ENCODE measurements around the gene NFKB1. TPM values are rescaled to one million over a fixed set of nuclear protein-coding genes. Genes with fewer than 3 reads are reported as not detected.

Gene NFKB1
- total RNA-seq, 4 donors from 2014 or later: 37.9 to 45.5 (median 43.4) TPM

DNA sequence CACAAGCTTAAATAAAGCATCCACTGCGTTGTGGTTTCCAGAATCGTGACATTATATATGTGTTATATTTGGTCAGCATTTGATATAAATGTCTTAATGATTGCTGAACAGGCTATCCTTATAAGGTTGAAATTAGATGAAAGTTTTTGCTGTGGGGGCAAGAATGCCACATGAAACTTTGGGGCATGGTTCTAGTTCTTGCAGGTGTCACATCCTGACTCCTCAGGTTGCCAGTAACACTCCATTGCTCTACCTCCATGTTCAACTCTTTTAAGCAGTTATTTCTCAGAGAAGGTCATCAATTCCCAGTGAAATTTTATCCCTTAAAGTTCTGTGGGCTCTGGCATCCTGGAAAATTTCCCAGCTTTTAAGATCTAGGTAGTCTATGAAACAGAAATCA lies 33.7 kb downstream of the NFKB1 start:
- WGBS, 2 donors: 84 to 88% methylated on average over 2 of the region's 2 CpGs
- DNase-seq (ENCODE audit: low spot score in 2 of 2): no peak
- TF ChIP-seq, protein P1, sequence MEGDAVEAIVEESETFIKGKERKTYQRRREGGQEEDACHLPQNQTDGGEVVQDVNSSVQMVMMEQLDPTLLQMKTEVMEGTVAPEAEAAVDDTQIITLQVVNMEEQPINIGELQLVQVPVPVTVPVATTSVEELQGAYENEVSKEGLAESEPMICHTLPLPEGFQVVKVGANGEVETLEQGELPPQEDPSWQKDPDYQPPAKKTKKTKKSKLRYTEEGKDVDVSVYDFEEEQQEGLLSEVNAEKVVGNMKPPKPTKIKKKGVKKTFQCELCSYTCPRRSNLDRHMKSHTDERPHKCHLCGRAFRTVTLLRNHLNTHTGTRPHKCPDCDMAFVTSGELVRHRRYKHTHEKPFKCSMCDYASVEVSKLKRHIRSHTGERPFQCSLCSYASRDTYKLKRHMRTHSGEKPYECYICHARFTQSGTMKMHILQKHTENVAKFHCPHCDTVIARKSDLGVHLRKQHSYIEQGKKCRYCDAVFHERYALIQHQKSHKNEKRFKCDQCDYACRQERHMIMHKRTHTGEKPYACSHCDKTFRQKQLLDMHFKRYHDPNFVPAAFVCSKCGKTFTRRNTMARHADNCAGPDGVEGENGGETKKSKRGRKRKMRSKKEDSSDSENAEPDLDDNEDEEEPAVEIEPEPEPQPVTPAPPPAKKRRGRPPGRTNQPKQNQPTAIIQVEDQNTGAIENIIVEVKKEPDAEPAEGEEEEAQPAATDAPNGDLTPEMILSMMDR (IDR thresholded peaks at IDR 0.05): no peak
- TF ChIP-seq POLR2A (IDR thresholded peaks at IDR 0.05): no peak
- intact Hi-C loops (cut with DNase I; ENCODE audit: low total_unique reads): no loop called here
- no peak overlapping the region for H3K4me3 ChIP-seq (ENCODE audit: low read depth, poor library complexity, severe bottlenecking)

DNA sequence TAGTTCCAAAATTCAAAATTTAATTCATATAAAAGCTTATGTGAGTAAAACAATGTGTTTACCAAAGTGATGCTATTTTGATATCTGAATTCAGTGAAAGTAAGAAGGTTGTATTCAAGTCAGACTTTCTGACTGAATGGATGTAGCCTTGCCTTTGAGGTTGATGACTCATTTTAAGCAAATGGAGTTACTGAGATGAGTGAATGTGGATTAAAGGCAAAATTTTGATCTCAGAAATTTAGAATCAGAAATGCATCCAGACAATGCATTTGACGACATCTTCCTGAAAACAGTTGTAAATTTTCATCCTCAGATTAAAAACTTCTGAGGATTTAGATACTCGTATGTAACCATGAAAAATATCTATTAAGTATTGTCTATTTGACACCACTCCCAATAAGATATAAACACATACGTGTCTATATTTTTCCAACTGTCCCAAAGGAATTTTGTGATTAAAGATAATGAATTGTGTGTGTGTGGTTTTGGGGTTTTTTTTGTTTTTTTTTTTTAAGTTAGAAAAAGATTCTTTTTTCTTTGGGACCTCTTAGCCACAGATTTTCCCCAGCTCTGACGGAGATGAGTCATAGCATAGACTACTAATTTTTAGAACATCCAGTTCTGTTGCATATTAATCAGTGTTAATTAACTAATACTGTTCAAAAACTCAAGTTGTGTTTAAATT lies 34.4 kb downstream of the NFKB1 start:
- H3K4me3 ChIP-seq (ENCODE audit: low read depth, poor library complexity, severe bottlenecking): no peak overlapping the region
- no peak for TF ChIP-seq POLR2A (IDR thresholded peaks at IDR 0.05)
- TF ChIP-seq, protein P1 (IDR thresholded peaks at IDR 0.05): no peak
- DNase-seq (ENCODE audit: low spot score in 2 of 2): no peak
- WGBS, 2 donors: 69% methylated on average over 4 of the region's 4 CpGs
- intact Hi-C loops (cut with DNase I; ENCODE audit: low total_unique reads): no loop called here

DNA sequence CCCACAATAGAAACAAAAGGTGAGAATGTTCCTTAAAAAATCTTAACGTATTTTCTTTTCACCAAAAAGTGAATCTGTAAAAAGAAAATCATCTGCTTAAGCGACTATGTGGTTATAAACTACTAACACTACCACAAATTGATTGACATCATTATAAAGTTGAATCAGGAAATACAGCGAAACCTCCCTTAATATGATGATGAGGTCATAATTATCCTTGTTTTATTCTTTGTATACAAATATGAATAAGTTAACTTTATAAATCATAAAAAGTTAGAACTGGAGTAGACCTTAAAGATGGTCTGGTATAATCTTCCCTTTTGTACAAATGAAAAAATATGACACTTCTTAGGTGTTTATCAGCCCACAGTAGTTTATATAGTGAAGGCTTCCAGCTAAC lies 35.6 kb downstream of the NFKB1 start:
- 84 to 85% methylated on average over 3 of the region's 3 CpGs for WGBS, 2 donors
- intact Hi-C loops (cut with DNase I; ENCODE audit: low total_unique reads): no loop called here
- DNase-seq (ENCODE audit: low spot score in 2 of 2): no peak
- TF ChIP-seq, protein P1 (IDR thresholded peaks at IDR 0.05): no peak
- no peak for TF ChIP-seq POLR2A (IDR thresholded peaks at IDR 0.05)
- H3K4me3 ChIP-seq (ENCODE audit: low read depth, poor library complexity, severe bottlenecking): no peak overlapping the region

DNA sequence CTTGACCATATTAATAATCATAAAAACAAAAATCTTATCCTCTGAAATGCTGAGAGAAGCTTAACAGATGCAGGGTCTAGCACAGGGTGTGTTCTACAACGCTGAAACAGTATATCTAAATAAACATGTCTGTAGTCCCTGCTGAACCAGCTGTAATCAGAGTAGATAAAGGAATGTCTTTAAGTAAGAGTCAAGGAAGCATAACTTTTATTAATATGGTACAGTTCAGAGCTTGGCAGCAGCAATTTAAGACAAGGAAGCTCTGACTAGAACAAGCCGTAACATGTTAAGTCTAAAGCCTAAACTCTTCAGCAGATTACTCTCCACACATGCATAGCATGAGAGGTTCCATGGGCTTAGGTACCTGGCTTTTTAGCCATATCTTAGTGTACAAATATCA lies 36.1 kb downstream of the NFKB1 start:
- WGBS, 2 donors: 59 to 69% methylated on average over 2 of the region's 2 CpGs
- DNase-seq (ENCODE audit: low spot score in 2 of 2): no peak
- TF ChIP-seq, protein P1 (IDR thresholded peaks at IDR 0.05): no peak
- TF ChIP-seq POLR2A (IDR thresholded peaks at IDR 0.05): no peak
- intact Hi-C loops (cut with DNase I; ENCODE audit: low total_unique reads): no loop called here
- no peak overlapping the region for H3K4me3 ChIP-seq (ENCODE audit: low read depth, poor library complexity, severe bottlenecking)

DNA sequence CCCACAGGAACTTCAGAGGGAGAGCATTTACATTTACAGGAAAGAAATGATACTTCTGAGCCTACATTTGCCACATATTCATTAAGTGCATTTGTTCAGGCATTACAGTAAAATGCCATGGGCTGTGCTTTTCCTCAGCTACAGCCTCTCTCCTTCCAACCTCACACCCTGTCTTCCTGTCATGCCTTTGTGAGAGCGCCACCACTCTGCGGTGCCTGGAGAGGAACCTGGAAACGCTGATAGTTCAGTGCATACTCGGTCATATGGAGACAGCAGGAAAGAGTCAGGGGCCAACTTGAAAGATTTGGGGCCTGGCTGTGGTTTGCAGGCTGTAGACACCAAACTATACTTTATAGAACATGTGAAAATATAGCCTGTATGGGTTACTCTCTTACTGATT lies 40.5 kb downstream of the NFKB1 start:
- no peak for TF ChIP-seq POLR2A (IDR thresholded peaks at IDR 0.05)
- TF ChIP-seq, protein P1 (IDR thresholded peaks at IDR 0.05): no peak
- no peak for DNase-seq (ENCODE audit: low spot score in 2 of 2)
- intact Hi-C loops (cut with DNase I; ENCODE audit: low total_unique reads): no loop called here
- H3K4me3 ChIP-seq (ENCODE audit: low read depth, poor library complexity, severe bottlenecking): no peak overlapping the region
- WGBS, 2 donors: 46 to 53% methylated on average over 4 of the region's 4 CpGs
